ENCODE results near the gene ZNF274. TPM values are rescaled to one million over a fixed set of nuclear protein-coding genes. Genes with fewer than 3 reads are reported as not detected.
A peak's percentile ranks its signal among the peaks of the same experiment; 100 is the strongest.

ZNF274 gene
- total and polyA plus RNA-seq, 9 of the 15 experiments (the other 6 are each of a cell fraction or from before 2014, with no cell fraction given): 5.2 to 37.0 (median 28.1) TPM

DNA sequence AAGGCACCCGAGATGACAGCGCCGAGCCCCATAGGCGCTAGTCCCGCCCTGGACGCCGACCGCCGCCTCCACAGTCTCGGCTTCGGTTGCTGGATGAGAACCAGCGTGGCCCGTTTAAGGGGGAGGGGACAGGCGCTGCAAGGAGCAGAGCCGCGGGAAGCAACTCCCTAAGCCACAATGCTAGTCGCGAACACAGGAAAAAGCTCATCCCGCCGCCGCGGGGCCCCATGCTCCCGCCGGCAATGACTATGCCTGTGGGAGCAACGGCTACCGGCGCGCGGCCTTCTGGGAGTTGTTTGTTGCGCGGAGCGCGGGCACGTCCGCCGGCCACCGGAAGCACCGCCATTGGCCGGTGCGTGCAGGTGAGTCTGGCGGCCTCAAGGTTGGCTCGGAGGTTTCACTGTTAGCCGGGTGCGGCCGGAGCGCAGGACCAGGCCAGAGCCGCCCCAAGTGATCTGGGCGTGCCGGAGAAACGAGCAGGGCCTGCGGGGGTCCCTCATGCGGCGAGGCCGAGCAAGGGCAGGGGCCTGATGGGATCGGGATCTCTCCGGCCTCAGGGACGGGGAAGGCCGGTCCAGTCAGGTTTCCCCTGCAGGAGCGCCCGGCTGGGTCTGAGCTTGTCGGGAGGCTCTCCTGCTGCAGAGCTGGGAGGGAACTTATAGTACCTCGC is 45.9 kb downstream of the ZNF274 start, which contains the start of gene ZNF544 (continued):
- TF ChIP-seq, protein P1, sequence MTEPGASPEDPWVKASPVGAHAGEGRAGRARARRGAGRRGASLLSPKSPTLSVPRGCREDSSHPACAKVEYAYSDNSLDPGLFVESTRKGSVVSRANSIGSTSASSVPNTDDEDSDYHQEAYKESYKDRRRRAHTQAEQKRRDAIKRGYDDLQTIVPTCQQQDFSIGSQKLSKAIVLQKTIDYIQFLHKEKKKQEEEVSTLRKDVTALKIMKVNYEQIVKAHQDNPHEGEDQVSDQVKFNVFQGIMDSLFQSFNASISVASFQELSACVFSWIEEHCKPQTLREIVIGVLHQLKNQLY (CRISPR knock-in tag; conservative IDR thresholded peaks at IDR 0.05): no peak
- peak; percentile 65 to 71 for TF ChIP-seq NRF1 (conservative IDR thresholded peaks at IDR 0.05 in 1 of 2, IDR thresholded peaks at IDR 0.05 in 1 of 2)
- TF ChIP-seq, protein P2, sequence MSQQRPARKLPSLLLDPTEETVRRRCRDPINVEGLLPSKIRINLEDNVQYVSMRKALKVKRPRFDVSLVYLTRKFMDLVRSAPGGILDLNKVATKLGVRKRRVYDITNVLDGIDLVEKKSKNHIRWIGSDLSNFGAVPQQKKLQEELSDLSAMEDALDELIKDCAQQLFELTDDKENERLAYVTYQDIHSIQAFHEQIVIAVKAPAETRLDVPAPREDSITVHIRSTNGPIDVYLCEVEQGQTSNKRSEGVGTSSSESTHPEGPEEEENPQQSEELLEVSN (IDR thresholded peaks at IDR 0.05; ENCODE audit: borderline replicate concordance in 1 of 2, extremely low read depth in 1 of 2, insufficient read depth in 1 of 2, insufficient read length in 1 of 2, low read depth in 1 of 2, low read length in 1 of 2, poor library complexity in 1 of 2, severe bottlenecking in 1 of 2): peak; percentile 70 to 85
- no peak for TF ChIP-seq RAD51 (IDR thresholded peaks at IDR 0.05; ENCODE audit: borderline replicate concordance, low read depth)
- peak; percentile 41; the same call in 1 of the 2 replicates for TF ChIP-seq THAP12 (CRISPR knock-in tag; IDR thresholded peaks at IDR 0.05)
- TF ChIP-seq, protein P3, sequence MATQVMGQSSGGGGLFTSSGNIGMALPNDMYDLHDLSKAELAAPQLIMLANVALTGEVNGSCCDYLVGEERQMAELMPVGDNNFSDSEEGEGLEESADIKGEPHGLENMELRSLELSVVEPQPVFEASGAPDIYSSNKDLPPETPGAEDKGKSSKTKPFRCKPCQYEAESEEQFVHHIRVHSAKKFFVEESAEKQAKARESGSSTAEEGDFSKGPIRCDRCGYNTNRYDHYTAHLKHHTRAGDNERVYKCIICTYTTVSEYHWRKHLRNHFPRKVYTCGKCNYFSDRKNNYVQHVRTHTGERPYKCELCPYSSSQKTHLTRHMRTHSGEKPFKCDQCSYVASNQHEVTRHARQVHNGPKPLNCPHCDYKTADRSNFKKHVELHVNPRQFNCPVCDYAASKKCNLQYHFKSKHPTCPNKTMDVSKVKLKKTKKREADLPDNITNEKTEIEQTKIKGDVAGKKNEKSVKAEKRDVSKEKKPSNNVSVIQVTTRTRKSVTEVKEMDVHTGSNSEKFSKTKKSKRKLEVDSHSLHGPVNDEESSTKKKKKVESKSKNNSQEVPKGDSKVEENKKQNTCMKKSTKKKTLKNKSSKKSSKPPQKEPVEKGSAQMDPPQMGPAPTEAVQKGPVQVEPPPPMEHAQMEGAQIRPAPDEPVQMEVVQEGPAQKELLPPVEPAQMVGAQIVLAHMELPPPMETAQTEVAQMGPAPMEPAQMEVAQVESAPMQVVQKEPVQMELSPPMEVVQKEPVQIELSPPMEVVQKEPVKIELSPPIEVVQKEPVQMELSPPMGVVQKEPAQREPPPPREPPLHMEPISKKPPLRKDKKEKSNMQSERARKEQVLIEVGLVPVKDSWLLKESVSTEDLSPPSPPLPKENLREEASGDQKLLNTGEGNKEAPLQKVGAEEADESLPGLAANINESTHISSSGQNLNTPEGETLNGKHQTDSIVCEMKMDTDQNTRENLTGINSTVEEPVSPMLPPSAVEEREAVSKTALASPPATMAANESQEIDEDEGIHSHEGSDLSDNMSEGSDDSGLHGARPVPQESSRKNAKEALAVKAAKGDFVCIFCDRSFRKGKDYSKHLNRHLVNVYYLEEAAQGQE (IDR thresholded peaks at IDR 0.05; ENCODE audit: borderline replicate concordance): peak; percentile 16
- TF ChIP-seq, protein P3 (CRISPR knock-in tag; IDR thresholded peaks at IDR 0.05; ENCODE audit: low read depth): peak; percentile 48; the same call in 1 of the 2 replicates
- TF ChIP-seq, protein P4, sequence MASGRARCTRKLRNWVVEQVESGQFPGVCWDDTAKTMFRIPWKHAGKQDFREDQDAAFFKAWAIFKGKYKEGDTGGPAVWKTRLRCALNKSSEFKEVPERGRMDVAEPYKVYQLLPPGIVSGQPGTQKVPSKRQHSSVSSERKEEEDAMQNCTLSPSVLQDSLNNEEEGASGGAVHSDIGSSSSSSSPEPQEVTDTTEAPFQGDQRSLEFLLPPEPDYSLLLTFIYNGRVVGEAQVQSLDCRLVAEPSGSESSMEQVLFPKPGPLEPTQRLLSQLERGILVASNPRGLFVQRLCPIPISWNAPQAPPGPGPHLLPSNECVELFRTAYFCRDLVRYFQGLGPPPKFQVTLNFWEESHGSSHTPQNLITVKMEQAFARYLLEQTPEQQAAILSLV (tag; IDR thresholded peaks at IDR 0.05): no peak
- TF ChIP-seq, protein P5, sequence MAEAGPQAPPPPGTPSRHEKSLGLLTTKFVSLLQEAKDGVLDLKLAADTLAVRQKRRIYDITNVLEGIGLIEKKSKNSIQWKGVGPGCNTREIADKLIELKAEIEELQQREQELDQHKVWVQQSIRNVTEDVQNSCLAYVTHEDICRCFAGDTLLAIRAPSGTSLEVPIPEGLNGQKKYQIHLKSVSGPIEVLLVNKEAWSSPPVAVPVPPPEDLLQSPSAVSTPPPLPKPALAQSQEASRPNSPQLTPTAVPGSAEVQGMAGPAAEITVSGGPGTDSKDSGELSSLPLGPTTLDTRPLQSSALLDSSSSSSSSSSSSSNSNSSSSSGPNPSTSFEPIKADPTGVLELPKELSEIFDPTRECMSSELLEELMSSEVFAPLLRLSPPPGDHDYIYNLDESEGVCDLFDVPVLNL (CRISPR knock-in tag; IDR thresholded peaks at IDR 0.05; ENCODE audit: low read depth): no peak
- TF ChIP-seq ELF4 (CRISPR knock-in tag; IDR thresholded peaks at IDR 0.05): no peak
